Lower lobe of right lung (tissue), 2 donors: Measurements from ENCODE around the gene CHD9. TPM values are rescaled to one million over a fixed set of nuclear protein-coding genes. Genes with fewer than 3 reads are reported as not detected.

Experiments used
- ATAC-seq, 2 donors: fragments of 200-7000 bp; cut with Tn5 transposase; one replicate each; pipeline ENCODE4 v1.9.1; 2020 to 2022; ENCODE audit warnings: mild to moderate bottlenecking in 2 of 2, moderate library complexity in 2 of 2
- DNase-seq: peaks from one replicate; pipeline ENCODE4 v3.0.0-alpha.2; 2020
- H3K27ac ChIP-seq: fragments of 200-600 bp; one replicate; pipeline ENCODE4 v1.8.0; 2022
- H3K27me3 ChIP-seq: fragments of 200-600 bp; one replicate; pipeline ENCODE4 v1.8.0; 2022; ENCODE audit warnings: low read depth
- H3K36me3 ChIP-seq: fragments of 200-600 bp; one replicate; pipeline ENCODE4 v1.8.0; 2022; ENCODE audit warnings: mild to moderate bottlenecking
- H3K4me1 ChIP-seq: fragments of 200-600 bp; one replicate; pipeline ENCODE4 v1.8.0; 2022
- H3K4me3 ChIP-seq: fragments of 200-600 bp; one replicate; pipeline ENCODE4 v1.8.0; 2022; ENCODE audit warnings: mild to moderate bottlenecking
- H3K9me3 ChIP-seq: fragments of 200-600 bp; one replicate; pipeline ENCODE4 v1.8.0; 2022
- intact Hi-C: fragments of 100-400 bp; cut with DNase I; formaldehyde crosslinking; loops from one replicate; pipeline ENCODE4 v1.11.0; 2022
- total RNA-seq: library from RNA; stranded (reverse); fragmentation: NEBNext Ultra II Directional; extraction: Animal tissue kit (Norgen Biotek cat#: 25700); gene quantifications from one replicate; pipeline ENCODE4 v1.2.1, GENCODE V29; 2021
- TF ChIP-seq, protein P1 (sequence below): fragments of 200-600 bp; IDR thresholded peaks from one replicate; pipeline ENCODE4 v1.8.0; 2022; ENCODE audit warnings: antibody characterized with exemption, mild to moderate bottlenecking
- donor health status: DM: no; HTN: yes; CAD: no; lungs with severe emphysema.

CHD9 gene
- total RNA-seq, 1 donor from 2014 or later = 73.1 TPM

DNA sequence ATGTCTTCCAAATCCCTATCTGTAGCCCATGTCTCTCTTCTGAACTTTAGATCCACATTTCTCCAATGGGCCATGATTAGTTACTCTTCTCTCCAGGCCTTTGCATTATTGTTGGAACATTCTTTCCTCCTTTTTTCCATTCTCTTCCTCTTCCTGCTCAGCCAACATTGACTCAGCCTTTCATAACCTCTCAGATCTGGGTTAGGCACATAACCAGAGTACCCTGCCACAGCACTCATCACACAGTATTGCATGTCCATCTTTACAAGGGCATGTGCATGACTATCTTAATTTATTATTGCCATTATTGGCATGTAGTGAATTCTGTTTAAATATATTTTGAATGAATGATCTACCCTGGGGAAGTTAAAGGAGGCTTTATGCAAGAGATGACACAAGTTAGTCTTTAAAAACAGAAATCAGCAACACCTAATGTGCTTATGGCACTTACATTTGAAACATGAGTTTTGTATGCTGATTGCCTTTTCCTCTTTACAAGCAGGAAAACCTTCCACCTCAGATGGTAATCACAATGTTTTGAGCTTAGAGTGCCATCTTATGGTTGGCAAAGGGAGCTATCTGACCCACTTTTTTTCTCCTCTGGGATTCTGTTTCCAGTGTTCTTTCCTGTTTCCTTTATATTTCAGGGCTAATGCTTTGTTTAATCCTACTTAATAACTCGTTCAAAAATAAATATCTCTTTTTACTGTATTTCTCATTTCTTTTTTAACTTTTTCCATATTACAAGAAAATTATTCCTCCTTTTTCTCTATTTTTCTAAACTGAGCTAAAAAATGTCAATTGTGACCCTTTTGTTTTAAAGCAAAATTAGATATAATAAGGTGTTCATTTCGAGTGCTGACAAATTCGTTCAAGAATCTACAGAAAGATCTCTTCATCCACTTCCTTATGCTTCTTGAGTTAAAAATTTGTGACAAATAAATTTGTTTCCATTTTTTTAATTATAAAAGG, 228.5 kb downstream of the CHD9 start:
- H3K4me1 ChIP-seq = peaks cover 27% of the 10 kb centered on the region
- no peaks in the 10 kb centered on the region for H3K9me3 ChIP-seq
- no peak overlapping the region for H3K4me3 ChIP-seq
- intact Hi-C loops = no loop called here
- no peak overlapping the region for H3K27ac ChIP-seq
- no peaks in the 10 kb centered on the region for H3K27me3 ChIP-seq
- ATAC-seq = peak in 1 of 2 donors; percentile 50
- peaks cover 51% of the 10 kb centered on the region for H3K36me3 ChIP-seq
- TF ChIP-seq, protein P1, sequence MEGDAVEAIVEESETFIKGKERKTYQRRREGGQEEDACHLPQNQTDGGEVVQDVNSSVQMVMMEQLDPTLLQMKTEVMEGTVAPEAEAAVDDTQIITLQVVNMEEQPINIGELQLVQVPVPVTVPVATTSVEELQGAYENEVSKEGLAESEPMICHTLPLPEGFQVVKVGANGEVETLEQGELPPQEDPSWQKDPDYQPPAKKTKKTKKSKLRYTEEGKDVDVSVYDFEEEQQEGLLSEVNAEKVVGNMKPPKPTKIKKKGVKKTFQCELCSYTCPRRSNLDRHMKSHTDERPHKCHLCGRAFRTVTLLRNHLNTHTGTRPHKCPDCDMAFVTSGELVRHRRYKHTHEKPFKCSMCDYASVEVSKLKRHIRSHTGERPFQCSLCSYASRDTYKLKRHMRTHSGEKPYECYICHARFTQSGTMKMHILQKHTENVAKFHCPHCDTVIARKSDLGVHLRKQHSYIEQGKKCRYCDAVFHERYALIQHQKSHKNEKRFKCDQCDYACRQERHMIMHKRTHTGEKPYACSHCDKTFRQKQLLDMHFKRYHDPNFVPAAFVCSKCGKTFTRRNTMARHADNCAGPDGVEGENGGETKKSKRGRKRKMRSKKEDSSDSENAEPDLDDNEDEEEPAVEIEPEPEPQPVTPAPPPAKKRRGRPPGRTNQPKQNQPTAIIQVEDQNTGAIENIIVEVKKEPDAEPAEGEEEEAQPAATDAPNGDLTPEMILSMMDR = peak; percentile 51
- DNase-seq = no peak

DNA sequence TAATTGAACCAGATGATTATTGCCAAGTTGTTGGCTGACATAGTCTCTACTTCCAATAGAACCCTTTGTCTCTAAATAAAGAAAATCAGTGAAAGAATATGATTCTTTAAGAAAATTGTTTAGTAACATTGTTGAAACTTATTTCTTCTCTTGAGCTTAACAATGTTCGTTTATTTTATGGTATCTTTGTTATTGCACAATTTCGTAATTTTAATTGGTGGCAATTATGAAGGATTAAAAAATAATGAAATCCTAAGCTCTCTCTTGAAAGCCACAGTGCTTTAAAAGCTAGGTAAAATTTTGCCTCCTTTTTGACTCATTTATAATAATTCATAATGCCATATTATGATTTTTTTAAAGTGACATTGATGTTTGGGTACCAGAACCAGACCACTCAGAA, 230.4 kb downstream of the CHD9 start:
- peaks cover 27% of the 10 kb centered on the region for H3K4me1 ChIP-seq
- intact Hi-C loops = no loop called here
- H3K9me3 ChIP-seq = no peaks in the 10 kb centered on the region
- H3K27me3 ChIP-seq = no peaks in the 10 kb centered on the region
- TF ChIP-seq, protein P1 = no peak
- H3K27ac ChIP-seq = no peak overlapping the region
- peaks cover 70% of the 10 kb centered on the region for H3K36me3 ChIP-seq
- ATAC-seq (no peak), DNase-seq (no peak)
- H3K4me3 ChIP-seq = no peak overlapping the region

DNA sequence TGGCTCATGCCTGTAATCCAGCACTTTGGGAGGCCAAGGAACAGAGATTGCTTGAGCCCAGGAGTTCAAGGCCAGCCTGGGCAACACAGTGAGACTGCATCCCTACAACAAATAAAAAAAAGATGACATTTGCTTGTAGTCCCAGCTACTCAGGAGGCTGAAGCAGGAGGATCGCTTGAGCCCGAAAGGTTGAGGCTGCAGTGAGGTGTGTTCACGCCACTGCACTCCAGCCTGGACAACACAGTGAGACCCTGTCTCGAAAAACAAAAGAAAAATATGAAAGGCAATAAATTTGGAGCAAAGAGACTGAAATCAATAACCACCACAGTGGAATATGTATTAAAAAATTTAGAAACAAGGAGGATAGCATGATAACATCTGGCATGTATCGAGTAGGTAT, 235.7 kb downstream of the CHD9 start:
- no peaks in the 10 kb centered on the region for H3K4me1 ChIP-seq
- intact Hi-C loops = no loop called here
- no peak overlapping the region for H3K27ac ChIP-seq
- DNase-seq (no peak), ATAC-seq (no peak)
- H3K27me3 ChIP-seq = no peaks in the 10 kb centered on the region
- H3K36me3 ChIP-seq = peaks cover 100% of the 10 kb centered on the region
- H3K9me3 ChIP-seq = no peaks in the 10 kb centered on the region
- TF ChIP-seq, protein P1 = no peak
- H3K4me3 ChIP-seq = no peak overlapping the region

DNA sequence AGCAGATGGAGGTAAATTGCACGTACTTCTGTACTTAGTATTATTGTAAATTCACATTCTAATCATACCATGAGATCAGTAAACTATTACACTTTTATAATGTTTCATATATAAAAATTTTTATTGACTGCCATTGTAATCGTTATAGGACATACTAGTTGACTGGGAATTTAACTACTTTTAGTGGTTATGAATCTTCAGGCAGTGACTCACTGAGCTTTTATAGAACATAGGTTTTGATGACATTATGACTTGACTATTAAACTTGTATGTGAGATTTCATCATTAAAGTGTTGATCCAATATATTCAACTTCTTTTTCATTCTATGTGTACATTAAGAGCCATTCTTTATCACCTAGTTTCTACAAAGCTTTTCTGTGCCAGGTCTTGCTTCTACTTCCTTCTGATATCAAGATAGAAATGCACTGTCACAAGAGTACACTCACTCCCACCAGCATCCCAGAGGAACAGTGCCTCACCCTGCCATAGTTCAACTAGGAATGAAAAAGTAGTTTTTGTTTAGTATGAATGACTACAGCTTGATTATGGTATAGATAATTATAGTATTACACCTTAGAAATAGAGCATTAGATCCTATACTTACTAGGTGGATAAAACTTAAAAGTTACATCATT, 237.1 kb downstream of the CHD9 start:
- no peak for DNase-seq
- H3K4me3 ChIP-seq = no peak overlapping the region
- H3K36me3 ChIP-seq = peaks cover 100% of the 10 kb centered on the region
- H3K9me3 ChIP-seq = no peaks in the 10 kb centered on the region
- no peak for ATAC-seq
- H3K4me1 ChIP-seq = no peaks in the 10 kb centered on the region
- no peaks in the 10 kb centered on the region for H3K27me3 ChIP-seq
- intact Hi-C loops = no loop called here
- TF ChIP-seq, protein P1 = no peak
- H3K27ac ChIP-seq = no peak overlapping the region

DNA sequence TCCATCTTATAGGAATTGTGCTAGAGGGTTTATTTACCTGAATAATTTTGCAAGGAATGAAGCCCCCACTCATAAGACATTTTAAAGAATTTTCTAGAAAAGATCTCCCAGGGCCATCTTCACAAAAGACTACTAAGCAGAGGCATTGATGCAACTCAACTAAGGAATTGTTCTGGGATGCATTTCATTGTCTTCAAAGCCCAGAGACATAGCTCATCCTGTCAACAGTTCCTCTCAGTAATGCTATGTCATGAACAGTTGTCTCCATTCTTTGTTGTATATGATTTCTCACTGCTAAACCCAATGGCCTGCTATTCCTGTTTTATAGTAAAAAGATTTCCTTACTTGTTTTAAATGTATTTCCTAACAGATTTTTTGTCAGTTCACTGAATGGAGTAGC, 242.7 kb downstream of the CHD9 start:
- no peak overlapping the region for H3K27ac ChIP-seq
- H3K4me1 ChIP-seq = no peaks in the 10 kb centered on the region
- H3K9me3 ChIP-seq = no peaks in the 10 kb centered on the region
- peaks cover 88% of the 10 kb centered on the region for H3K36me3 ChIP-seq
- TF ChIP-seq, protein P1 = no peak
- H3K4me3 ChIP-seq = no peak overlapping the region
- no peaks in the 10 kb centered on the region for H3K27me3 ChIP-seq
- intact Hi-C loops = no loop called here
- ATAC-seq (no peak), DNase-seq (no peak)
